BJ (cell line): ENCODE results near the gene AP2S1. TPM values are rescaled to one million over a fixed set of nuclear protein-coding genes. Genes with fewer than 3 reads are reported as not detected.
"Not testable (repeated sequence)": the region's sequence is repeated elsewhere in the genome, so short reads cannot be mapped to it uniquely, and the experiment has no call there.

ENCODE experiments used
- CTCF ChIA-PET: fragments of 350-600 bp; formaldehyde crosslinking; extraction: SDS; loops from one replicate; lab custom pipeline; 2021; ENCODE audit warnings: antibody characterized with exemption, inconsistent platforms; lab: Yijun Ruan, JAX
- POLR2A ChIA-PET: fragments of 300-600 bp; sonication (Branson Sonifier 250); formaldehyde crosslinking; extraction: SDS; loops from one replicate; lab custom pipeline; 2021; ENCODE audit warnings: antibody characterized with exemption; lab: Charles Lee
- DNase-seq: peaks from one replicate; pipeline ENCODE4 v3.0.0-alpha.2; 2011; ENCODE audit warnings: low read depth
- H3K27me3 ChIP-seq: 2 replicates; pipeline ENCODE4 v1.6.0; 2011; ENCODE audit warnings: low read length; ENCODE audit not compliant: control insufficient read depth, insufficient read depth
- H3K36me3 ChIP-seq: 2 replicates; pipeline ENCODE4 v1.5.1; 2011; ENCODE audit warnings: low read length; ENCODE audit not compliant: control insufficient read depth, insufficient read depth
- H3K4me3 ChIP-seq: 2 replicates; pipeline ENCODE4 v1.5.1; 2011; ENCODE audit warnings: low read depth, mild to moderate bottlenecking, control low read depth, low read length
- polyA plus RNA-seq: library from polyadenylated mRNA; depleted of rRNA; stranded (reverse); fragments of >200 nt; gene quantifications from 2 replicates; pipeline ENCODE4 v1.2.3, GENCODE V29; 2011
- TF ChIP-seq, protein P1 (sequence below): IDR thresholded peaks from 2 replicates; pipeline ENCODE4 v1.5.1; 2011; ENCODE audit warnings: low read depth, mild to moderate bottlenecking, control low read depth, inconsistent platforms, low read length, moderate library complexity; ENCODE audit not compliant: insufficient read depth

The AP2S1 gene
- polyA plus RNA-seq, 1 experiment, result 181 TPM

DNA sequence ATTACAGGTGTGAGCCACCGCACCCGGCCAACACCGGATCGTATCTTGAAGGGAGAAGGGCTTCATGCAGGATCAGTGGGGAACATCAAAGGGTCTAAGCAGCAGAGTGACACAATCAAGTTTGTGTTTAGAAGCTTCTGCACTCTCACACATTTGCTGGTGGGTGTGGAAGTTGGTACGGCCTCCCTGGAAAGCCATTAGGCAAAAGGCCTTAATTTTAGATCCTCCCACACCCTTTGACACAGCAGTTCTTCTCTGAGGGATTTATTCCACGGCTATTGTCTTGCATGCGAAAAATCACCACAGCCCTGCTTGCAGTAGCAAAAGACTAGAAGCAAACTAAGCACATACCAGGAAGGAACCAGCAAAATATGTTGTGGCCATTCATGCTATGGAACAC, 44.0 kb downstream of the AP2S1 start:
- Histone ChIP-seq H3K36me3 (no peaks in the 10 kb centered on the region), H3K27me3 (no peaks in the 10 kb centered on the region), H3K4me3 (no peak overlapping the region)
- TF ChIP-seq, protein P1, sequence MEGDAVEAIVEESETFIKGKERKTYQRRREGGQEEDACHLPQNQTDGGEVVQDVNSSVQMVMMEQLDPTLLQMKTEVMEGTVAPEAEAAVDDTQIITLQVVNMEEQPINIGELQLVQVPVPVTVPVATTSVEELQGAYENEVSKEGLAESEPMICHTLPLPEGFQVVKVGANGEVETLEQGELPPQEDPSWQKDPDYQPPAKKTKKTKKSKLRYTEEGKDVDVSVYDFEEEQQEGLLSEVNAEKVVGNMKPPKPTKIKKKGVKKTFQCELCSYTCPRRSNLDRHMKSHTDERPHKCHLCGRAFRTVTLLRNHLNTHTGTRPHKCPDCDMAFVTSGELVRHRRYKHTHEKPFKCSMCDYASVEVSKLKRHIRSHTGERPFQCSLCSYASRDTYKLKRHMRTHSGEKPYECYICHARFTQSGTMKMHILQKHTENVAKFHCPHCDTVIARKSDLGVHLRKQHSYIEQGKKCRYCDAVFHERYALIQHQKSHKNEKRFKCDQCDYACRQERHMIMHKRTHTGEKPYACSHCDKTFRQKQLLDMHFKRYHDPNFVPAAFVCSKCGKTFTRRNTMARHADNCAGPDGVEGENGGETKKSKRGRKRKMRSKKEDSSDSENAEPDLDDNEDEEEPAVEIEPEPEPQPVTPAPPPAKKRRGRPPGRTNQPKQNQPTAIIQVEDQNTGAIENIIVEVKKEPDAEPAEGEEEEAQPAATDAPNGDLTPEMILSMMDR, result no peak
- ChIA-PET POLR2A (no interaction called here), CTCF (interaction anchor here (2.5 kb wide), 1 partner anchor 23 kb away, joined by 7 read pairs; no protein-coding TSS in a partner anchor)
- DNase-seq, result no peak

GRCh38 chr19:46804432-46804831, 46.2 kb downstream of the AP2S1 start:
- CTCF ChIA-PET, result interaction anchor here (0.6 to 0.7 kb wide), 2 partner anchors 186 to 209 kb away, joined by 3 to 4 read pairs; no protein-coding TSS in a partner anchor

GRCh38 chr19:46803555-46803954, 47.1 kb downstream of the AP2S1 start:
- POLR2A ChIA-PET, result no interaction called here
- TF ChIP-seq, protein P1, result no peak

More at GRCh38 chr19:46804432-46804831, 46.2 kb downstream of the AP2S1 start:
- H3K27me3 ChIP-seq, H3K4me3 ChIP-seq, POLR2A ChIA-PET, H3K36me3 ChIP-seq, DNase-seq: not testable (repeated sequence)

GRCh38 chr19:46802152-46802551, 48.5 kb downstream of the AP2S1 start:
- Histone ChIP-seq H3K36me3 (no peaks in the 10 kb centered on the region), H3K4me3 (no peak overlapping the region), H3K27me3 (no peaks in the 10 kb centered on the region)
- CTCF ChIA-PET, result no interaction called here
- no peak for DNase-seq
- POLR2A ChIA-PET, result no interaction called here
- TF ChIP-seq, protein P1, result no peak

More at GRCh38 chr19:46803555-46803954, 47.1 kb downstream of the AP2S1 start:
- no peaks in the 10 kb centered on the region for H3K27me3 ChIP-seq
- CTCF ChIA-PET, result no interaction called here
- DNase-seq, result no peak
- no peaks in the 10 kb centered on the region for H3K36me3 ChIP-seq
- H3K4me3 ChIP-seq, result no peak overlapping the region

DNA sequence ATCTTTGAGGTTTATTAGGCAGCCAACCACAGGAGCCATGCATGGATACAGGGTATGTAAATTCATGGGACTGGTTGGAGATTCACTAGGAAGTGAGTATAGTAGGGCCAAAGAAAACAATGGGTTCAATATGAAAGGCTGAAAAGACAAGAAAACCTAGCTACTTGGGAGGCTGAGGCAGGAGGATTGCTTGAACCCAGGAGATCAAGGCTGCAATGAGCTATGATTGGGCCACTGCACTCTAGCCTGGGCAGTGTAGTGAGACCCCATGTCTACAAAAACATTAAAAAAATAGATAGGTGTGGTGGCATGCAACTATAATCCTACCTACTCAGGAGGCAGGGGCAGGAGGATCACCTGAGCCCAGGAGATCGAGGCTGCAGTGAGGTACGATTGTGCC, 51.9 kb downstream of the AP2S1 start:
- no peaks in the 10 kb centered on the region for H3K36me3 ChIP-seq
- DNase-seq, result no peak
- TF ChIP-seq, protein P1, result no peak
- ChIA-PET POLR2A (no interaction called here), CTCF (interaction anchor here (0.7 to 1.1 kb wide), 2 partner anchors 28 to 31 kb away, joined by 3 read pairs; no protein-coding TSS in a partner anchor)
- no peaks in the 10 kb centered on the region for H3K27me3 ChIP-seq
- no peak overlapping the region for H3K4me3 ChIP-seq

DNA sequence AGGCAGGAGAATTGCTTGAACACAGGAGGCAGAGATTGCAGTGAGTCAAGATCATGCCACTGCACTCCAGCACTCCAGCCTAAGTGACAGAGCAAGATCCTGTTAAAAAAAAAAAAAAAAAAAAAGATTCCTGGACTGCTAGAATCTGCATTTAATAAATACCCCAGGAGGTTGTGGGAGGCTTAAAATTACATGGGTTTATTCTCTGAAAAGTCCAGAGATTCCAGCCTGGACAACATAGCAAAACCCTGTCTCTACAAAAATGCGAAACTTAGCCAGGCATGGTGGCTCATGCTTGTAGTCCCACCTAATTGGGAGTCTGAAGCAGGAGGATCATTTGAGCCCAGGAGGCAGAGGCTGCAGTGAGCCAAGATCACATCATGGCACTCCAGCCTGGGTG, 52.8 kb downstream of the AP2S1 start:
- Histone ChIP-seq H3K27me3 (no peaks in the 10 kb centered on the region), H3K4me3 (no peak overlapping the region), H3K36me3 (no peaks in the 10 kb centered on the region)
- TF ChIP-seq, protein P1, result no peak
- POLR2A ChIA-PET, result no interaction called here
- CTCF ChIA-PET, result interaction anchor here (0.7 to 1.5 kb wide), 5 partner anchors 10 to 38 kb away, joined by 3 to 4 read pairs (median 3); partner anchors contain the start of gene SLC1A5
- no peak for DNase-seq
